D721Med (cell line): Measurements from ENCODE around the gene RBM47.

Source experiments
- DNase-seq: peaks from one replicate; pipeline ENCODE4 v3.0.0; 2011; ENCODE audit warnings: low spot score; ENCODE audit not compliant: insufficient read length
- FAIRE-seq: peaks from 2 replicates; lab custom pipeline; 2011; peaks lifted over from hg19 to GRCh38; lab: Jason Lieb, UNC
- TF ChIP-seq, protein P1 (sequence below): IDR thresholded peaks from 2 replicates; pipeline ENCODE4 v1.5.1; 2012; ENCODE audit warnings: mild to moderate bottlenecking, control low read depth; ENCODE audit not compliant: insufficient read depth; ENCODE audit errors: missing control alignments

The RBM47 gene

DNA sequence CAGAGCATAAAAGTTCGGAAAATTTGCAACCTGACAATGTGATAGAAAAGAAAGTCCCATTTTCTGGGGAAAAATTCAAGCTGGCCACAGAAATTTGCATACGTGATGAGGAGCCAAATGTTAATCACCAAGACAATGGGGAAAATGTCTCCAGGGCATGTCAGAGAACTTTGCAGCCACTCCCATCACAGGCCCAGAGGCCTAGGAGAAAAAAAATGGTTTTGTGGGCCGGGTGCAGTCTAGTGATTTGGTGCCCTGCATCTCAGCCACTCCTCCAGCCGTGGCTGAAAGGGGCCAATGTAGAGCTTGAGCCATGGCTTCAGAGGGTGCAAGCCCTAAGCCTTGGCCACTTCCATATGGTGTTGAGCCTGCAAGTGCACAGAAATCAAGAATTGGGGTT is 223.3 kb downstream of the RBM47 start:
- TF ChIP-seq, protein P1, sequence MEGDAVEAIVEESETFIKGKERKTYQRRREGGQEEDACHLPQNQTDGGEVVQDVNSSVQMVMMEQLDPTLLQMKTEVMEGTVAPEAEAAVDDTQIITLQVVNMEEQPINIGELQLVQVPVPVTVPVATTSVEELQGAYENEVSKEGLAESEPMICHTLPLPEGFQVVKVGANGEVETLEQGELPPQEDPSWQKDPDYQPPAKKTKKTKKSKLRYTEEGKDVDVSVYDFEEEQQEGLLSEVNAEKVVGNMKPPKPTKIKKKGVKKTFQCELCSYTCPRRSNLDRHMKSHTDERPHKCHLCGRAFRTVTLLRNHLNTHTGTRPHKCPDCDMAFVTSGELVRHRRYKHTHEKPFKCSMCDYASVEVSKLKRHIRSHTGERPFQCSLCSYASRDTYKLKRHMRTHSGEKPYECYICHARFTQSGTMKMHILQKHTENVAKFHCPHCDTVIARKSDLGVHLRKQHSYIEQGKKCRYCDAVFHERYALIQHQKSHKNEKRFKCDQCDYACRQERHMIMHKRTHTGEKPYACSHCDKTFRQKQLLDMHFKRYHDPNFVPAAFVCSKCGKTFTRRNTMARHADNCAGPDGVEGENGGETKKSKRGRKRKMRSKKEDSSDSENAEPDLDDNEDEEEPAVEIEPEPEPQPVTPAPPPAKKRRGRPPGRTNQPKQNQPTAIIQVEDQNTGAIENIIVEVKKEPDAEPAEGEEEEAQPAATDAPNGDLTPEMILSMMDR = no peak
- FAIRE-seq = no peak

DNA sequence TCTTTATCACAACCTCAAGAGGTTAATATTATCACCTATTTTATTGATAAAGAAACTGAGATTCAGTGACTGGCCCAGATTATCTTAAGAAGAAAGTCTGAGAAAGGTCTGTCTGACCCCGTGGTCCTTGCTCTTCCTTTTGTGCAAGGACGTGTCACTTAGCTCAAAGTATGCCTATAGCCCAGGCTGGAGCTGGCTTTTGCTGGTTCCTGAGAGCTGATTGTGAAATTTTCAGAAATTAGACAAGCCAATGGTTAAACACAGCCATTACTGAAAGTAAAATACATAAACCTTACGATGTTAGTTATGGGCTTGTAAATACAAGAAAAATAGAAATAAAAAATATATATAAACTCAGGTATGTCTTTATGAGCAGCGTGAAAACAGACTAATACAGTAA is 224.5 kb downstream of the RBM47 start:
- no peak for FAIRE-seq
- DNase-seq = no peak
- TF ChIP-seq, protein P1 = no peak

More for the DNA sequence above, 223.3 kb downstream of the RBM47 start:
- no peak for DNase-seq

DNA sequence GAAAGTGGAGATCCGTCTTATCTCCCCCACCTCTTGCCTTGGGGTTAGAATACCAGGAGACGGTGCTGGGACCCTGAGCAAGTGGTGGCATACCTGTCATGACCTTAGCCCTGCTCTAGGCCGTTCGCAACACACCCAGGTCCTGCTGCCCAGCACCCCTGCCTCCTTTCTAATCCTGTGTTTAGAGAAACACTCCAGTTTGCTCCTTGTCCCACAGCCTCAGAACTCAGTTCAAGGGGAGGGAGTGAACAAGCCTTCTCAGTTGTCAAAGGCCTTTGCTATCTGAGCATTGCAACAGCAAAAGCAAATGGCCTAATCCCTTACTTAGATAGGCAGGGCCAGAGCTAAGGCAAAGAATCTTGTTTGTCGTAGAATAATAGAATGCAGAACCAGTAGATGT is 226.6 kb downstream of the RBM47 start:
- TF ChIP-seq, protein P1 = no peak
- DNase-seq (no peak), FAIRE-seq (no peak)

DNA sequence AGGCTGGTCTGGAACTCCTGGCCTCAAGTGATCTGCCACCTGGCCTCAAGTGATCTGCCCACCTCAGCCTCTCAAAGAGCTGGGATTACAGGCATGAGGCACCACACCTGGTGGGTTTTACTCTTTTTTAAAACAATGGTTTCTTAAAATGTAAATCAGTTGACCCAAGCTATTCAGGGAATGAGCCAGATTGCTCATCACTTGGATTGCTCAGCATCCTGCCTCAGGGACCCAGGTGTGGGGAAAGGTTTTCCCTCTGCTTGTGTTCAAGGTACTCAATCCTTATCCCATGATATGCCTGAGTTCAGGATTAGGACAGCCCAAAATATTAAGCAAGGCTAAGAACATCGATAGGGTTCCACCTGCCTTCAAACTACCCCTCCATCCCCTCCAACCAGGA is 227.1 kb downstream of the RBM47 start:
- no peak for DNase-seq
- TF ChIP-seq, protein P1 = no peak
- FAIRE-seq = no peak

DNA sequence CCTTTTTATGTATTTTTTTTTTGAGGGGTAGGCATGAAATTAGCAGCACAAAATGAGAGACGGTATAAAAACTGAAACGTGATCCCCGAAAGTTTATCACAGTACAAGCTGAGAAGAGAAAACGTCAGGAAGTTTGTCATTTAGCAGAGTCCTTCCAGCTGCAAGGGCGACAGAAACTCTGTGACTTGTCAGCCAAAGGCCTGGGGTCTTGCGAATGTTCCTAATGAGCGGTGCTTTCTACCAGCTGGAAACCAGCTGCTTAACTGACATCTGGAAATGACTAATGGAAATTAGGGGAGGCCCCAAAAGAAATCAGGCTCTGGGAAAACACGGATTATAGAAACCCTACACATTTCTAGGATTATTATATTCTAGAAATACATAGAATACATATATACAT is 228.0 kb downstream of the RBM47 start:
- DNase-seq (no peak), FAIRE-seq (no peak)
- TF ChIP-seq, protein P1 = no peak

DNA sequence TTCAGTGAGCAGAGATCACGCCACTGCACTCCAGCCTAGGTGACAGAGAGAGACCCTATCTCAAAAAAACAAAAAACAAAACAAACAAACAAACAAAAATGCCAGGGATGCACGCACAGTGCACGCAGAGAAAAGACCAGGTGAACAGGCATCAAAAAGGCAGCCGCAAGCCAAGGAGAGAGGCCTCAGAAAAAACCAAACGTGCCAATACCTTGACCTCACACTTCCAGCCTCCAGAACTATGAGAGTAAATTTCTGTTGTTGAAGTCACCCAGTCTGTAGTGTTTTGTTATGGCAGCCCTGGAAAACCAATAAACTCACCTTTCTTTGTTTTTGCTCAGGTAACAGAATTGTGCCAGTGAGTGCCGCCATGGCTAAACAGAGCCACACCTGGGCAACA is 228.6 kb downstream of the RBM47 start:
- DNase-seq (no peak), FAIRE-seq (no peak)
- TF ChIP-seq, protein P1 = no peak

DNA sequence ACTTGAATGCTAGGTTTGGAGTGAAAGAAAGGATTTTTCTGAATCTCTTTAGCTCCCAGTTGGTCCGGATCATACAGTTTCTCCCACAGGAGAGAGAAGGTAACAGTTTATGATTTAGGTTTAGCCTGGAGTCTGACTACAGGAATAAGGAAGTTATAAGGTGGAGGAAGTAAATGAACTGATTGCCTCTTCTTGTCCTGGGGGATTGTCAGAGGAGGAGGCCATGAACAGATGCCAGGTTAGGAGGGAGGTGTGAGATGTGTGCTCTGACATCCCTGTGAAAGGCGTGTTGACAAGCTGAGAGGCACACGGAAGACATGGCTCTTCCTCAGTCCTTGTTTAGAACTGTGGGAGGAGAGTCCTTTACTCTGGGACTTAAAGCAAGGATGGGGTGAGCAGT is 230.1 kb downstream of the RBM47 start:
- TF ChIP-seq, protein P1 = no peak
- no peak for DNase-seq
- FAIRE-seq = no peak
